ENCODE measurements around the gene XPO5. TPM values are rescaled to one million over a fixed set of nuclear protein-coding genes. Genes with fewer than 3 reads are reported as not detected.

The XPO5 gene
- polyA plus RNA-seq, 1 experiment = 31.5 TPM

DNA sequence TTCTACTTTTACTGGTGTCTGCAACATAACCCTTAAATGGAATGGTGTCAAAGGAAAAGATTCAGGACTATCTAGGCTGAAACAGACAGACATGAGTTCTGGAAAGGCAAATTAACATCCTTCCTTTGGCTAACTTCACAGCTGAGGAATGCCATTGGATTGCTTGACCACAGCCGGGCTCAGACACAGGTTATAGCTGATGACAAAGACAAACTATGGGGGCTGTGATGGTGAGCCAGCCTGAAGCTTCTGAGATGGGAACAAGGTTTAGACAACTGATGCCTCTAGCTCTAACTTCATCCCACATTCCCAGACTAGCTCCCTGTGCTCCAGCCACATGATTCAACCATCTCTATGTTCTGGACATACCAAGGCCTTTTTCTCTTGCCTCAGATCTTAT is 43.6 kb downstream of the XPO5 start:
- POLR2A ChIA-PET = interaction anchor here (0.5 kb wide), 1 partner anchor 75 kb away, joined by 3 read pairs; no protein-coding TSS in a partner anchor
- no peaks in the 10 kb centered on the region for H3K9me3 ChIP-seq (ENCODE audit: control insufficient read depth, insufficient read depth, low read length)
- no peak overlapping the region for H3K27ac ChIP-seq (ENCODE audit: low read depth, low read length)
- no peak for DNase-seq (ENCODE audit: low read depth, low spot score)
- no peak overlapping the region for H3K4me3 ChIP-seq (ENCODE audit: low read depth, low read length)
- CTCF ChIA-PET = interaction anchor here (1.1 kb wide), 1 partner anchor 547 kb away, joined by 3 read pairs; no protein-coding TSS in a partner anchor
- H3K27me3 ChIP-seq (ENCODE audit: control insufficient read depth, insufficient read depth, low read length) = no peaks in the 10 kb centered on the region
- TF ChIP-seq, protein P1, sequence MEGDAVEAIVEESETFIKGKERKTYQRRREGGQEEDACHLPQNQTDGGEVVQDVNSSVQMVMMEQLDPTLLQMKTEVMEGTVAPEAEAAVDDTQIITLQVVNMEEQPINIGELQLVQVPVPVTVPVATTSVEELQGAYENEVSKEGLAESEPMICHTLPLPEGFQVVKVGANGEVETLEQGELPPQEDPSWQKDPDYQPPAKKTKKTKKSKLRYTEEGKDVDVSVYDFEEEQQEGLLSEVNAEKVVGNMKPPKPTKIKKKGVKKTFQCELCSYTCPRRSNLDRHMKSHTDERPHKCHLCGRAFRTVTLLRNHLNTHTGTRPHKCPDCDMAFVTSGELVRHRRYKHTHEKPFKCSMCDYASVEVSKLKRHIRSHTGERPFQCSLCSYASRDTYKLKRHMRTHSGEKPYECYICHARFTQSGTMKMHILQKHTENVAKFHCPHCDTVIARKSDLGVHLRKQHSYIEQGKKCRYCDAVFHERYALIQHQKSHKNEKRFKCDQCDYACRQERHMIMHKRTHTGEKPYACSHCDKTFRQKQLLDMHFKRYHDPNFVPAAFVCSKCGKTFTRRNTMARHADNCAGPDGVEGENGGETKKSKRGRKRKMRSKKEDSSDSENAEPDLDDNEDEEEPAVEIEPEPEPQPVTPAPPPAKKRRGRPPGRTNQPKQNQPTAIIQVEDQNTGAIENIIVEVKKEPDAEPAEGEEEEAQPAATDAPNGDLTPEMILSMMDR (IDR thresholded peaks at IDR 0.05; ENCODE audit: low read depth, low read length) = no peak

DNA sequence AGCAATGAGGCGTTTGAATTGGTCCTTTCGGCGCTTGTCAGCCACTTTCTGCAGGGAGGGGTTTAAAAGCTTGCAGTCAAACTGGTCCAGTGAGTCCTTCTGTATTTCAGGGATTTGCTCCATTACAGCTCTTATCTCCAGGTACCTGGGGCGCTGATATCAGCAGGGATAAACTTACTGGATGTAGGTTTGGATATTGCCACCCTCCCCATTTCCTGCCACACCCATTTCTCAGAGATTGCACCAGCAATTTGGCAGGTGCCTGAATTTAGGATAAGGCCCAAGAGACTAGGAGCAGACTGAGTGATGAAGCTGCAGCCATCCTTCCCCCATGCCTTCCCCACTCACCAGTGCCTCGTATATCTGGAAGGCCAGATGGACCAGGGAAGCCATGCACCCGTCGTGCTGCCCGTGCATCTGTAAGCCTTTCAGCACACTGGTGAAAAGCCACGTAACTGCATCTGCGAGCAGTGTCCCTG is 51.3 kb downstream of the XPO5 start:
- DNase-seq (ENCODE audit: low read depth, low spot score) = no peak
- Histone ChIP-seq H3K4me3 (ENCODE audit: low read depth, low read length) (no peak overlapping the region), H3K27me3 (ENCODE audit: control insufficient read depth, insufficient read depth, low read length) (no peaks in the 10 kb centered on the region), H3K27ac (ENCODE audit: low read depth, low read length) (peak overlapping the region; percentile 21), H3K9me3 (ENCODE audit: control insufficient read depth, insufficient read depth, low read length) (no peaks in the 10 kb centered on the region)
- TF ChIP-seq, protein P1 (IDR thresholded peaks at IDR 0.05; ENCODE audit: low read depth, low read length) = no peak
- ChIA-PET CTCF (no interaction called here), POLR2A (no interaction called here)

DNA sequence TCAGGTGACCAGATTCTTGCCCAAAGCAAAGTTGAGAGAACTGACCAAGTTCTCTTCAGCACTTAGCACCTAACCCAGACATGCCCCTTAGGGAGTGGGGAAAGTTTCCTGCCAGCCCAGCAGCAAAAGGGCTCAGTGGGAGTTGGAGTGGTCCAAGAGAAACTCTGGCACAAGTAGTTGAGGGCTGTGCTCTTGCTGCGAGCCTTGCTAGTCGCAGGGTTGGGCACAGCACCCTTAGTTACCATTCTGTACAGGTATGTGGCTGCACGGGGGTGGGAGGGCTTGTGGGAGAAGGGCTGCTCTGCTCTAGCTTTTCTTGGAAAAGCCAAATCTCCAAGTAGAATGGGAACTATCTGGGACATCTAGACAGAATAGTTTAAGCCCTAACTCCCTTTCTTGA is 52.6 kb downstream of the XPO5 start:
- H3K4me3 ChIP-seq (ENCODE audit: low read depth, low read length) = no peak overlapping the region
- H3K27me3 ChIP-seq (ENCODE audit: control insufficient read depth, insufficient read depth, low read length) = no peaks in the 10 kb centered on the region
- H3K27ac ChIP-seq (ENCODE audit: low read depth, low read length) = no peak overlapping the region
- DNase-seq (ENCODE audit: low read depth, low spot score) = no peak
- ChIA-PET CTCF (no interaction called here), POLR2A (no interaction called here)
- TF ChIP-seq, protein P1 (IDR thresholded peaks at IDR 0.05; ENCODE audit: low read depth, low read length) = no peak
- H3K9me3 ChIP-seq (ENCODE audit: control insufficient read depth, insufficient read depth, low read length) = no peaks in the 10 kb centered on the region

DNA sequence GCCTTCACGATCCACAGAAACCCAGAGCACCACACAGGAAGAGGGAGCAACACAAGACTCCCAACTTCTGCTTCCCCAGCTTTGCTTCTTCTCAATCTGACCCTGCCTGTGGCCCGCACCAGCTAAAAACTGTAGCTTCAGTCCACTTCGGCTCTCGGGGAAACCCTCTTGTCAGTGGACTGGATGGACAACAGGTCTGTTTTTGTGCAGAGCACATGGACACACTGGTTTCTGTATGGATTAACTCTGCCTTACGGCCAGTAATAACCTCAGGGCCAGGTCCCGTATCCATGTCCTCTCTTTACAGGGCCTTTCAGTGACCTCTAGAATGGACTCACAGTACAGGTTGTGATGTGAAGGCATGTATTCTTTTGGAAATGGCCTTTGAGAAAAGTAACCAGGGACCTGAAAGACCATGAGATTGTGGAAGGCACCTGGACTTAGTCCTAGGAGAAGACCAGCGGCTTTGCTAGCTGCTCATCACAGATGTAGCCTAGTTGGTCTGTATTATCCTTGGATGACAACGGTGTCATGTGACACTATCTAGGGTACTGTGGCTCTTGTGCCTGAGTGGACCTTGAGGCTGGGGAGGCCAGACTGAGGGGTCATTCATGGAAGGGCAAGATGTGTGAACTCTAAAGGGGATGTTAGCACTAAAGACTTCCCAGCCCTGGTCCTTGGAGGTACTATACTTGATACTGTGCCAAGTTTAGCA is 53.1 kb downstream of the XPO5 start:
- no peaks in the 10 kb centered on the region for H3K27me3 ChIP-seq (ENCODE audit: control insufficient read depth, insufficient read depth, low read length)
- POLR2A ChIA-PET = no interaction called here

DNA sequence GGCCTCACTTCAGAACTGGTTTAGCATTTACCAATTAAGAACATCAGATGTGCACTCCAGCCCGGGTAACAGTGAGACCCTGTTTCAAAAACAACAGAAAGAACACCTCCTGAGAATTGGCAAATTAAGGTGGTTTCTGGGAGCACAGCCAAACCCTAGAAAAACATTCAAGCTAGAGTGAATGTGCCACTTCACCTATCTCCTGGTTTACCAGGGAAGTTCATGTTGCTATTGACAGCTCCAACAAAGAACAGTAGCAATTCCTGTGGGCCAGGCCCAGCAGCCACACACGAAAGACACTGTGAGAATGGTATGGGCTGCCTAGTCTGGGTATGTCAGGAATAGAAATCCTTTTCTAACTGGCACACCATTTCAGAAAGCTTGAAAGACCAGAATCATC is 54.0 kb downstream of the XPO5 start:
- no peak overlapping the region for H3K4me3 ChIP-seq (ENCODE audit: low read depth, low read length)
- CTCF ChIA-PET = no interaction called here
- POLR2A ChIA-PET = no interaction called here
- no peaks in the 10 kb centered on the region for H3K27me3 ChIP-seq (ENCODE audit: control insufficient read depth, insufficient read depth, low read length)
- peak overlapping the region; percentile 3 for H3K27ac ChIP-seq (ENCODE audit: low read depth, low read length)
- no peaks in the 10 kb centered on the region for H3K9me3 ChIP-seq (ENCODE audit: control insufficient read depth, insufficient read depth, low read length)
- no peak for DNase-seq (ENCODE audit: low read depth, low spot score)
- TF ChIP-seq, protein P1 (IDR thresholded peaks at IDR 0.05; ENCODE audit: low read depth, low read length) = no peak

More for the DNA sequence above, 53.1 kb downstream of the XPO5 start:
- H3K9me3 ChIP-seq (ENCODE audit: control insufficient read depth, insufficient read depth, low read length) = no peaks in the 10 kb centered on the region
- CTCF ChIA-PET = no interaction called here
- DNase-seq (ENCODE audit: low read depth, low spot score) = no peak
- TF ChIP-seq, protein P1 (IDR thresholded peaks at IDR 0.05; ENCODE audit: low read depth, low read length) = no peak
- peak overlapping the region; percentile 23 for H3K27ac ChIP-seq (ENCODE audit: low read depth, low read length)
- H3K4me3 ChIP-seq (ENCODE audit: low read depth, low read length) = no peak overlapping the region
